K562 (cell line): ENCODE data around the gene PGRMC2. TPM values are rescaled to one million over a fixed set of nuclear protein-coding genes. Genes with fewer than 3 reads are reported as not detected.

Experiments
- ATAC-seq: fragments of 200-7000 bp; cut with Tn5 transposase; 3 replicates; pipeline ENCODE4 v1.9.1; 2020; ENCODE audit warnings: moderate library complexity
- BruUV-seq: library from RNA; stranded (reverse); fragments of 400-500 nt; replicated peaks from 2 replicates; lab custom pipeline; 2021; lab: Mats Ljungman, UMichigan
- CTCF ChIA-PET: fragments of 300-600 bp; formaldehyde crosslinking; extraction: SDS; loops from one replicate; lab custom pipeline; 2021; ENCODE audit warnings: low intra/inter-chr PET ratio; lab: Yijun Ruan, JAX
- POLR2A ChIA-PET: fragments of 300-600, 350-650 bp; sonication (Branson Sonifier 250); formaldehyde crosslinking; extraction: SDS; loops from one replicate; lab custom pipeline; 2021; ENCODE audit warnings: antibody characterized with exemption, inconsistent platforms; lab: Yijun Ruan, JAX
- DNase-seq, 4 experiments: peaks; one replicate each; pipeline versions ENCODE4 v3.0.0 to v3.0.0-alpha.2; 2011 to 2018; ENCODE audit warnings: low spot score in 3 of 4, mixed read lengths in 3 of 4; ENCODE audit errors: extremely low read depth in 1 of 4
- FAIRE-seq: peaks from 2 replicates; lab custom pipeline; 2011; peaks lifted over from hg19 to GRCh38; lab: Jason Lieb, UNC
- H2AFZ ChIP-seq: 2 replicates; pipeline ENCODE4 v1.6.0; 2011; ENCODE audit warnings: low read depth, low read length, control low read depth, inconsistent platforms
- H3K27ac ChIP-seq: fragments of 200-600 bp; 3 replicates; pipeline ENCODE4 v1.8.0; 2011; ENCODE audit warnings: low read depth, mild to moderate bottlenecking, control low read depth, inconsistent platforms, low read length, moderate library complexity, mixed read lengths; ENCODE audit errors: extremely low read depth
- H3K27me3 ChIP-seq, 2 experiments: fragments of 300-600 bp in 1 of 2; 2 replicates in 1 of 2; 3 replicates in 1 of 2; pipeline versions ENCODE4 v1.6.0 to v1.8.0; 2011; ENCODE audit warnings: inconsistent platforms in 2 of 2, low read length in 2 of 2, mild to moderate bottlenecking in 1 of 2, mixed read lengths in 1 of 2, moderate library complexity in 1 of 2; ENCODE audit not compliant: control insufficient read depth in 2 of 2, insufficient read depth in 2 of 2
- H3K36me3 ChIP-seq: fragments of 300-600 bp; 3 replicates; pipeline ENCODE4 v1.8.0; 2011; ENCODE audit warnings: mild to moderate bottlenecking, low read length, inconsistent platforms; ENCODE audit not compliant: control insufficient read depth, insufficient read depth
- H3K4me1 ChIP-seq, 2 experiments: fragments of 200-600 bp in 1 of 2; replicated peaks in 1 of 2; 2 replicates in 1 of 2; 3 replicates in 1 of 2; pipeline versions ENCODE4 v1.5.1 to v1.8.0; 2011; ENCODE audit warnings: inconsistent platforms in 2 of 2, low read length in 2 of 2, mild to moderate bottlenecking in 1 of 2, mixed read lengths in 1 of 2, moderate library complexity in 1 of 2; ENCODE audit not compliant: control insufficient read depth in 2 of 2, insufficient read depth in 2 of 2
- H3K4me2 ChIP-seq: 2 replicates; pipeline ENCODE4 v1.6.1; 2011; ENCODE audit warnings: low read length, control low read depth, inconsistent platforms, mixed read lengths; ENCODE audit not compliant: insufficient read depth
- H3K4me3 ChIP-seq: fragments of 200-600 bp; sonication (generic), shearing (Covaris generic); 2 replicates; pipeline ENCODE4 v1.5.1; 2016; ENCODE audit warnings: control low read depth, inconsistent platforms
- H3K79me2 ChIP-seq: fragments of 200-600 bp; 3 replicates; pipeline ENCODE4 v1.8.0; 2011; ENCODE audit warnings: low read length, inconsistent platforms; ENCODE audit not compliant: control insufficient read depth, insufficient read depth
- H3K9ac ChIP-seq, 2 experiments: 2 replicates each; pipeline versions ENCODE4 v1.6.0 to v1.6.1; 2011; ENCODE audit warnings: low read depth in 2 of 2, low read length in 2 of 2, control low read depth in 1 of 2, inconsistent platforms in 1 of 2, mild to moderate bottlenecking in 1 of 2, mixed read lengths in 1 of 2; ENCODE audit not compliant: insufficient read depth in 1 of 2
- H3K9me1 ChIP-seq: one replicate; pipeline ENCODE4 v1.6.0; 2011; ENCODE audit warnings: inconsistent platforms, mild to moderate bottlenecking, low read length, moderate library complexity; ENCODE audit not compliant: control insufficient read depth, insufficient read depth
- H3K9me3 ChIP-seq: replicated peaks from 2 replicates; pipeline ENCODE4 v1.5.1; 2011; ENCODE audit warnings: low read depth, low read length, inconsistent platforms; ENCODE audit not compliant: control insufficient read depth, insufficient read depth
- H4K20me1 ChIP-seq: replicated peaks from 2 replicates; pipeline ENCODE4 v1.6.1; 2011; ENCODE audit warnings: low read length, inconsistent platforms, mixed read lengths; ENCODE audit not compliant: control insufficient read depth, insufficient read depth
- CCAR2 ChIP-seq: fragments of 200-400 bp; formaldehyde crosslinking; IDR thresholded peaks from 2 replicates; pipeline ENCODE4 v1.6.1; 2017; ENCODE audit warnings: mild to moderate bottlenecking, low read depth, low read length
- EHMT2 ChIP-seq: fragments of 450-650 bp; IDR thresholded peaks from 2 replicates; pipeline ENCODE4 v1.6.1; 2018; ENCODE audit warnings: antibody characterized with exemption
- FOXK2 ChIP-seq, 2 experiments: fragments of 450-650 bp; IDR thresholded peaks in 1 of 2; conservative IDR thresholded peaks in 1 of 2; 2 replicates each; pipeline ENCODE4 v1.6.1; 2016; ENCODE audit warnings: low read depth in 2 of 2, mild to moderate bottlenecking in 1 of 2
- GTF2F1 ChIP-seq: IDR thresholded peaks from 2 replicates; pipeline ENCODE4 v1.6.1; 2011; ENCODE audit warnings: low read depth, low read length, improper control_type of control experiment
- ILF3 ChIP-seq: fragments of 450-650 bp; IDR thresholded peaks from 2 replicates; pipeline ENCODE4 v1.6.1; 2018; ENCODE audit warnings: antibody characterized with exemption, mild to moderate bottlenecking, moderate library complexity, borderline replicate concordance
- KHSRP ChIP-seq: fragments of 450-650 bp; IDR thresholded peaks from 2 replicates; pipeline ENCODE4 v1.6.1; 2017
- L3MBTL2 ChIP-seq: fragments of 450-650 bp; IDR thresholded peaks from 2 replicates; pipeline ENCODE4 v1.6.1; 2016; ENCODE audit warnings: mild to moderate bottlenecking, moderate library complexity
- MLLT1 ChIP-seq, 2 experiments: fragments of 450-650 bp; IDR thresholded peaks; 2 replicates each; pipeline ENCODE4 v1.6.1; 2016
- NRF1 ChIP-seq, 2 experiments: fragments of 450-650 bp; IDR thresholded peaks in 1 of 2; conservative IDR thresholded peaks in 1 of 2; 2 replicates each; pipeline ENCODE4 v1.6.1; 2014; ENCODE audit warnings: mild to moderate bottlenecking in 2 of 2
- PKNOX1 ChIP-seq: fragments of 450-650 bp; IDR thresholded peaks from 2 replicates; pipeline ENCODE4 v1.6.1; 2016
- RNF2 ChIP-seq: sonication (generic); IDR thresholded peaks from 2 replicates; pipeline ENCODE4 v1.6.1; 2016
- TEAD4 ChIP-seq, 2 experiments: sonication (generic) in 1 of 2; formaldehyde crosslinking in 1 of 2; IDR thresholded peaks; 2 replicates each; pipeline versions ENCODE4 v1.6.1 to v1.8.0; 2012 to 2022; ENCODE audit warnings: borderline replicate concordance in 1 of 2, inconsistent platforms in 1 of 2, low read length in 1 of 2, mild to moderate bottlenecking in 1 of 2, missing genetic modification reagents in 1 of 2
- TFAP4 ChIP-seq: sonication (generic); formaldehyde crosslinking; IDR thresholded peaks from 2 replicates; pipeline ENCODE4 v1.8.0; 2022; ENCODE audit warnings: missing genetic modification reagents, mild to moderate bottlenecking, moderate library complexity, borderline replicate concordance
- ZNF212 ChIP-seq: fragments of 450-650 bp; formaldehyde crosslinking; IDR thresholded peaks from 2 replicates; pipeline ENCODE4 v1.4.0; 2020; ENCODE audit warnings: mild to moderate bottlenecking
- ZNF232 ChIP-seq: sonication (generic); formaldehyde crosslinking; IDR thresholded peaks from 2 replicates; pipeline ENCODE4 v1.8.0; 2022; ENCODE audit warnings: mild to moderate bottlenecking, missing genetic modification reagents
- ZNF408 ChIP-seq: fragments of 250-450 bp; sonication (Bioruptor Pico); IDR thresholded peaks from 2 replicates; pipeline ENCODE4 v1.4.0; 2020; ENCODE audit warnings: low read depth, mild to moderate bottlenecking, moderate library complexity
- ZNF589 ChIP-seq: fragments of 200-800 bp; sonication (Bioruptor generic); IDR thresholded peaks from 2 replicates; pipeline ENCODE4 v1.6.1; 2016; ENCODE audit warnings: low read depth, missing genetic modification characterization, missing compliant biosample characterization
- ZNF766 ChIP-seq: fragments of 200-800 bp; sonication (Bioruptor generic); conservative IDR thresholded peaks from 2 replicates; pipeline ENCODE4 v1.6.1; 2016; ENCODE audit warnings: missing genetic modification characterization, missing compliant biosample characterization
- WGBS: fragments of 100-300 bp; shearing (Covaris generic); methylation state at CpG from one replicate; pipeline ENCODE4 v1.1.6; 2016; ENCODE audit warnings: low coverage, mixed read lengths; ENCODE audit not compliant: insufficient coverage; ENCODE audit errors: missing lambda C conversion rate; 5-methylcytosine and 5-hydroxymethylcytosine counted together
- in situ Hi-C: fragments of 300-500 bp; cut with MboI; formaldehyde crosslinking; loops from 4 replicates; pipeline ENCODE4 v1.15.0; 2018; ENCODE audit warnings: inconsistent platforms, mixed read lengths
- intact Hi-C: fragments of 100-400 bp; cut with micrococcal nuclease; formaldehyde crosslinking; loops from 2 replicates; pipeline ENCODE4 v1.14.2; 2022
- polyA plus RNA-seq, 8 experiments: library from polyadenylated mRNA; depleted of rRNA in 4 of 8; stranded (reverse) in 5 of 8; unstranded in 3 of 8; fragments of >200 nt; fragmentation: Nextera tagmentation in 2 of 8; fragmentation: Illumina TruSeq in 1 of 8; extraction: Ambion mirVana in 2 of 8; extraction: Trizol in 1 of 8; gene quantifications; 2 replicates each; pipeline versions ENCODE4 v1.2.1 to v1.2.3, GENCODE V29; 2011 to 2014; ENCODE audit warnings: inconsistent platforms in 1 of 8, missing spikeins in 1 of 8
- total RNA-seq, 7 experiments: library from RNA; depleted of rRNA in 6 of 7; stranded (reverse); fragments of >200 nt in 6 of 7; fragmentation: Illumina TruSeq in 2 of 7; extraction: Trizol in 2 of 7; gene quantifications; 2 replicates each; pipeline versions ENCODE4 v1.2.1 to v1.2.3, GENCODE V29; 2011 to 2021; ENCODE audit warnings: low replicate concordance in 1 of 7

Gene PGRMC2
- total and polyA plus RNA-seq, 9 of the 15 experiments (the other 6 are each of a cell fraction or from before 2014, with no cell fraction given), result 12.4 to 81.3 (median 22.7) TPM

GRCh38 chr4:128288689-128289106, 1.1 kb upstream of the PGRMC2 start:
- Histone ChIP-seq H3K79me2 (peaks cover 63% of the 10 kb centered on the region), H3K4me2 (peak overlapping the region; percentile 96), H3K9me3 (no peaks in the 10 kb centered on the region), H3K27ac (peak overlapping the region; percentile 89), H3K4me1 (peaks cover 4 to 28% of the 10 kb centered on the region in 2 experiments), H3K9me1 (no peaks in the 10 kb centered on the region), H3K36me3 (peaks cover 12% of the 10 kb centered on the region; the same call in 2 of the 3 replicates), H3K27me3 (no peaks in the 10 kb centered on the region), H3K9ac (peak overlapping the region; percentile 91 to 97), H4K20me1 (0 out of 2 replicates have a peak, but pooled peaks cover 5% of the 10 kb centered on the region), H2AFZ (peak overlapping the region; percentile 80), H3K4me3 (peak overlapping the region; percentile 59)
- BruUV-seq, result TSS peak; percentile 79
- WGBS, result 0% methylated on average over 13 of the region's 13 CpGs
- ChIA-PET CTCF (no interaction called here), POLR2A (interaction anchor here (0.6 to 1.6 kb wide), 7 partner anchors 9 to 323 kb away, joined by 3 to 5 read pairs (median 4); partner anchors contain the start of genes ABHD18 and MFSD8)
- ATAC-seq, result peak; percentile 6
- peak in 1 of 4 experiments; percentile 65 for DNase-seq
- in situ Hi-C loops, result no loop called here
- FAIRE-seq, result peak; percentile 82
- intact Hi-C loops, result loop anchor here (2.0 to 10.0 kb wide), 7 partner anchors 18 to 809 kb away; partner anchors contain the start of genes C4orf33 and LARP1B
- TF ChIP-seq EHMT2 (peak; percentile 67; the same call in 1 of the 2 replicates), MLLT1 (IDR thresholded peaks at IDR 0.05) (peak; percentile 19 to 52; a peak in 1 of 4 replicates), GTF2F1 (no peak), ZNF766 (no peak), L3MBTL2 (no peak), ZNF232 (CRISPR knock-in tag) (no peak), ZNF212 (no peak), FOXK2 (conservative IDR thresholded peaks at IDR 0.05 in 1 of 2, IDR thresholded peaks at IDR 0.05 in 1 of 2; ENCODE audit: low read depth in 2 of 2) (0 out of 4 replicates have a peak, but pooled peaks of 1 of the 2 experiments have one; percentile 28), ZNF408 (CRISPR knock-in tag) (no peak), ZNF589 (no peak), PKNOX1 (peak; percentile 77), KHSRP (no peak), TEAD4 (IDR thresholded peaks at IDR 0.05; ENCODE audit: low read length) (0 out of 2 replicates have a peak, but pooled peaks have one; percentile 2), TEAD4 (CRISPR knock-in tag; IDR thresholded peaks at IDR 0.05; ENCODE audit: borderline replicate concordance) (no peak), CCAR2 (no peak), ILF3 (no peak), NRF1 (conservative IDR thresholded peaks at IDR 0.05 in 1 of 2, IDR thresholded peaks at IDR 0.05 in 1 of 2) (no peak), TFAP4 (CRISPR knock-in tag) (no peak), RNF2 (no peak)
